Kidney glomerular epithelial cell (primary cell): ENCODE measurements around the gene SMC4.
A peak's percentile ranks its signal among the peaks of the same experiment; 100 is the strongest.
"Not testable (repeated sequence)": the region's sequence is repeated elsewhere in the genome, so short reads cannot be mapped to it uniquely, and the experiment has no call there.

ENCODE experiments used
- DNase-seq: peaks from one replicate; lab custom pipeline; 2025; lab: John Stamatoyannopoulos, UW

The SMC4 gene

DNA sequence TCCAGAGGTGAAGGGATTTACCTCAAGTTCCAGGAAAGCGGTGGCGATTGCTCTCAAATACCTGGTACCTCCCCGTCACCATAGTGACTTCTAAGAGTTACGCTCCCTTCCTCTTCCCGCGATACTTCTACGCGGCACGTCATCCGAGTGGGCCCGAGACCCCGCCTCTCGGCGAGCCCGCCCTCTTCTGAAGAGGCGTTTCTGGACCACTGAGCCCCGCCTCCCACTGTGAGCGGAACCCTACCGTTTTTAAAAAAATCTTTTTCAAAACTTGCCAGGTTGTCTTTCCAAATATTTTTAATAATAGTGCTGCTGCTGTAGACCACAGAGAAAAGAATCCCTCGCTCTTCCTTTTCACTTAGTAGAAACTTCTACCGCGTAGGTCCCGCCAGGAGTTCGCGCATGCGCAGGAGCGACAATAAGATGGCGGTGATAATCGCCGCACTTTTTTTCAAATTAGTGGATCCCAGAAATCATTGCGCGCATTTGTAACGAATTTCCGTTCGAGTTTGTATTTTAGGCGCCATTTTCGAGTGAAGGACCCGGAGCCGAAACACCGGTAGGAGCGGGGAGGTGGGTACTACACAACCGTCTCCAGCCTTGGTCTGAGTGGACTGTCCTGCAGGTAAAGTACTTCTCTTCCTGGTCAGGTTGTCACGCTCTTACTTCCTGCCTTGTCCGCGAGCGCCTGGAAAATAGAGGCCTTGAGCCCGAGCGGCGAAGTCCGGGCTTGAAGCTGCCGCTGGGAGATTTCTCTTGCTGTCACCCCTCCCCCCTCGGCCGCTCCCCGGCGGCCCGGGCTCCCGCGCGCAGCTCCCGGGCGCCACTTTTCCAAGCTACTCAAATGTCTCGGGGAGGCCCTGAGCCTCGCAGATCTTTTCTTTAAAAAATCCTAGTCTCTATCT, at the start of gene SMC4, which contains the start of gene IFT80:
SMC4 (plus strand) TSS at position 526 of the 905 bp plus-strand sequence. CDS start 1,177 bp downstream, outside the sequence.
IFT80 (minus strand) TSS at position 101 of the 905 bp plus-strand sequence. CDS start 14,625 bp downstream, outside the sequence.
- DNase-seq, result peak; percentile 97

DNA sequence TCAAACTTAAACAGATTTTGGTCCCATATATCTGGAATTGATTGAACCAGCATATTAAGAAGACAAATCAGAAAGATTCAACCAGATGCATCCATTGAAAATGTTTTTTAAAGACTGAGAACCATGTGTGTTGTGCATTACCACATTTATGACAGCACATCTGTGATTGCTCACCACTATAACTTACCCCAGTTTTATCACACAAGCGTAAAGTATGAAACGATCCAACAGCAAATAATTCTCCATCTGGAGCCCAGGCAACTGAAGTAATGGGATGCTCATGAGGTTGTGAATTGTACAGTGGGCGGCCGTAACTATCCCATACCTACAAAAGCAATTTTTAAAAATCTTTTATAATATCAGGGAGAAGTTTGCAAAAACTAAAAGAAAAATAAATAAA, 43.6 kb upstream of the SMC4 start:
- no peak for DNase-seq

DNA sequence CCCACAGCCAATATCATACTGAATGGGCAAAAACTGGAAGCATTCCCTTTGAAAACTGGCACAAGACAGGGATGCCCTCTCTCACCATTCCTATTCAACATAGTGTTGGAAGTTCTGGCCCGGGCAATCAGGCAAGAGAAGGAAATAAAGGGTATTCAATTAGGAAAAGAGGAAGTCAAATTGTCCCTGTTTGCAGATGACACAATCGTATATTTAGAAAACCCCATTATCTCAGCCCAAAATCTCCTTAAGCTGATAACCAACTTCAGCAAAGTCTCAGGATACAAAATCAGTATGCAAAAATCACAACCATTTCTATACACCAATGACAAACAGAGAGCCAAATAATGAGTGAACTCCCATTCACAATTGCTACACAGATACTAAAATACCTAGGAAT, 36.6 kb upstream of the SMC4 start:
- not testable (repeated sequence) for DNase-seq

DNA sequence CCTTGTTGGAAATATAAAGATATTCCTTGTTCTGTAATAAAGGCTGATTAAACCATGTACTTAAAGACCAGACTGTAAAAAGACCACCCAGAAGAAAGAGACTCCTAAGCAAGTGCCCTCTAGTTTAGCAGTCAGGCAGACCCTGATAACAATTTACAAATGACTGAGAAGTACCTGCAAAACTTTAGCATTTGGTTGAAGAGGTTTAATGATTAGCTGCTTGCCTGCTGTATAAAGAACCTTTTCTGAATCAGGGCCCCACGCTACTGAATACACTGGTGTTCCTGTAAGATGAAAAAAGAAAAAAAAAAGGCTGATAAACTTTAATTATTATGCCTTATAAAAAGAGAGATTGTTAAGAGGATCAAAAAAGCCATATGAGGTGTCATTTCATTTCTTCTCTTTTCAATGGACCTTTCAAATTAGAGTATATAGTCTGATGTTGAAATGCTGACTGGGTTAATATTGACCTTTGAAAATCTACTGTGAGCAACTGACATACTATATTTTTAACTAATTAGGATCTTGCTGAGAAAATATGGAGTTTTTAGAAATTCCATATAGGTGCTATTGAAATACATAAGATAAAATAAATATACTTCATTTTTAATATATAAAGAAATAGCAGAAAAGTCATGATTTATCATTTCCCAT, 33.5 kb upstream of the SMC4 start:
- no peak for DNase-seq

DNA sequence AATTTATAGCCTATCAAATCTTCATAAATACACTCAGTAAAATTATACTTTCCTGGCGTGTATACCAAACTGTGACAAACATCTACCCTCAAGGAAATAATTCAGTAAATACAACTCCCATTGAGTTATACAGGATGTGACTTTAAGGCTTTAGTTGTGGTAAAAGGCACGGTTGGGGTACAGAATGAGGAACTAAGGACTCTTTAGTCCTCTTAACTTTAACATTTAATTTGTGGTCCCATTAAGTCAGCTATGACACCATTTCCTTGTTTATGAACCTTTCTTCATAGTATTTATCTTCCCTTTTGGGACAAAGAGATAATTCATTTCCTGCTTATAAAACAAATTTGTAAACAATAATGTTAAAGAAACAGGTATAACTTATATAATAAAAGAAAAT, 30.6 kb upstream of the SMC4 start:
- DNase-seq, result no peak

DNA sequence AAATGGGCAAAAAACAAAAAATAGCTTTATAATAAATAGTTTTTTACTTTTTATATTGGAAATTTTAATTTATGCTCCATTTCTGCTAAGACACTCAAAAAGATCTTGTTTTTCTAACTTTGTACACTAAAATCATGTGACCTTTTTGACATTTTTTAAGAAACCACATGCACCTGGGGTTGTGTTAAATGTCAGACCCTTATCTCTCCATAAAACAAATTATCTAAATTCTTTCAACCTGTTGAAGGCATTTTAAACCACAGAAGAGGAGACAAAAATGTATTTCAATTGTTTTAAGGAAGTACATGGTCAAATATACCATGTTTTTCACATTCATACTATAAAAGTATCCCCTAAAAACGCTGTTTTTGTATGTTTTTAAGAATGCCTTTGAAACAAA, 29.7 kb upstream of the SMC4 start:
- DNase-seq, result no peak

DNA sequence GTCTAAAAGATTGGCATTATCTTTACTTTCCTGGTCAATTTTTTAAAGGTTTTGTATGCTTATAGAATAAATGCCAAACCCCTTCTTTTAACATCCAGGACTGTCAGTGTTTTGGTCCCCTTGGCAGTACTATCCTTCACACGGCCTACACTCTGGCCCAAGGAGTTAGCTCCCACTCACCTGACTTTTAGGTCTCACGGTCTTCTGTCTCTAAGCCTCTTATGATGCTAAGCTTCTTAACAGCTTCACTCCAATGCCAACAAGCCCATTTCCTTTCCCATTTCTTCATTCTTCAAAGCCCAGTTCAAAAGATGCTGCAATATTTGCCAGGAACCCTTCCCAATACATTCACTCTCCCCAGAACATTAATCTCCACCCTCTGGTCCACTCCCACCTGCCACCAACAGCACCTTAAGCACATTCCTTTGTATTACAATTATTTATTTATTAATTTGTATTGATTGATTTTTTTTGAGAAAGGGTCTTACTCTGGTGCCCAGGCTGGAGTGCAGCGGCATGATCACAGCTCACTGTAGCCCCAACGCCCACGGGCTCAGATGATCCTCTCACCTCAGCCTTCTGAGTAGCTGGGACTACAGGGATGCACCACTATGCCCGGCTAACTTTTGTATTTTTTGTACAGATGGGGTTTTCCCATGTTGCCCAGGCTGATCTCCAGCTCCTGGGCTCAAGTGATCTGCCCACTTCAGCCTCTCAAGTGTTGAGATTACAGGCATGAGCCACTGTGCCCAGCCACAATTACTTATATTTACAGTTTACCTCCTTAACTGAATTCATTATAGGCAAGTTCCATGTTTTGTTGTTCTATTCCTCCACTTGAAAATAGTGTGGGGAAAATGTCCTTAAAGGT, 28.2 kb upstream of the SMC4 start:
- no peak for DNase-seq

DNA sequence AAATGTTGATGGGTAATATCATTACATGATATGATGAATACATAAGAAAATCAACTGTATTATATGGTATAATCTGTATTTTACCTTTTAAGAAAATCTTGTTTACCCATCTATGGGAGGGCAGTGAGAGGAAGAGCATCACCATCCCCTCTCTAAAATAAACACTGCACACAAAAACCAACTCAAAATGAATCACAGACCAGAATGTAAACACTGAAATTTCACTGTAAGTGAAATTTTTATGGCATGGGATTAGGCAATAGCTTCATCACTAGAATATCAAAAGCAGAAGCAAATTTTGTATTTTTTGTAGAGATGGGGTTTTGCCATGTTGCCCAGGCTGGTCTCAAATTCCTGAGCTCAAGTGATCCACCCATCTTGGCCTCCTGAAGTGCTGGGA, 26.7 kb upstream of the SMC4 start:
- DNase-seq, result no peak

DNA sequence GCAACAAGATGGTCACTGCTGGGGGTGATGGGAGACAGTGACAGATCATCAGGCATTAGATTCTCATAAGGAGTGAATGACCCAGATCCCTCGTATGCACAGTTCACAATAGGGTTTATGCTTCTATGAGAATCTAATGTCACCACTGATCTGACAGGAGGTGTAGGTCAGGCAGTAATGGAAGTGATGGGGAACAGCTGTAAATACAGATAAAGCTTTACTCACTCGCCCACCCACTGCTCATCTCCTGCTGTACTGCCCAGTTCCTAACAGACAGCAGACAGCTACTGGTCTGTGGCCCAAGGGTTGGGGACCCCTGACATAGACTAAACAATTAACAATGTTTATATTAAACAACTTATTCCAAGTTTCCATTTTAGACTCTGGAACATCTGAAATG, 25.8 kb upstream of the SMC4 start:
- DNase-seq, result no peak

DNA sequence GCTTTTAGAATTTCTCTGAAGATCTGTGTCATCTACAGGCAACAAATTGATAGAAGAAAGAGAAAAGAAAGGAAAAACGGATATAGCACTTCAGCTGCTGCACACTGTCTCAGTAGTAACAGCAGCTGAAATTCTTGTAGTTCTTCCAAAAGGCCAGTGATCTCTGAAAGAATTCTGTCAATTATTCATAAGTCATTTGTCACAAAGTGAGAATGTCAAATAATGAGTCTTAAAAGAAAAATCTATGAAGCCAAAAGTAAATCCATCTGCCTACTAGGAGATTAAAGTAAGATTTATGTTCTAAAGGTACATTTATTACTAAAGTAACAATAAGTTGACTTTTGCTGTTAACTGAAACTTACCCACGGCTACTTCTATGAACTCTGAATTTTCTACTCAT, 25.0 kb upstream of the SMC4 start:
- peak; percentile 38 for DNase-seq

DNA sequence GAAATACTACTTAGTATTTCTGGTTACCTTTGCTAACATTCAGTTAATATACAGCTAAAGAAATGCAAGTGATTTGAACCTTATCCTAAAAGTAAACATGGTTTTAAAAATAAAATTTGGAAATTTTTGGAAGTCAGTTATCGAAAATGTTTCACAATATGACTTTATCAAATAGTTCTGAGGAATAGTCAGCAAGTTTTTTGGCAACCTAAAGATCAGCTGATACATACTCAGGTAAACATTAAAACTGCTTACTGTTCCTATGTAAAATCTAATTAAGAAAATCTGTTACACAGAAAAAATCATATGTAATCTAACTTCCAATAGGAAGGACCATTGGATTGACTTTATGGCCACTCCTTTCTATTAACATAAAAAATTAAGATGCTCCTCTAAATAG, 24.5 kb upstream of the SMC4 start:
- DNase-seq, result no peak

DNA sequence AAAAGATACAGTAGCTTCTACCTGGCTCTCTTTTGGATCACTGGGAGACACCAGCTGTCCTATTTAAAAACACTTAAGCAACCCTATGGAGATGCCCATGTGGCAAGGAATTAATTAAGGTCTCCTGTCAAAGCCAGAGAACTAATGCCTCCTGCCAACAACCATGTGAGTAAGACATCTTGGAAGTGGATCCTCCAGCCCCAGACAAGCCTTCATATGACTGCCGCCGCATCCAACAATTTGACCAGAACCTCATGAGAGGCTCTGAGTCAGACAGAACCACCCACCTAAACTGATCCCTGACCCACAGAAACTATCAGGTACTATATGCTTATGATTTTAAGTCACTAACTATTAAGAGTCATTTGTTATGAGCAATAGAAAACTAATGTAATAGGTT, 22.8 kb upstream of the SMC4 start:
- no peak for DNase-seq

DNA sequence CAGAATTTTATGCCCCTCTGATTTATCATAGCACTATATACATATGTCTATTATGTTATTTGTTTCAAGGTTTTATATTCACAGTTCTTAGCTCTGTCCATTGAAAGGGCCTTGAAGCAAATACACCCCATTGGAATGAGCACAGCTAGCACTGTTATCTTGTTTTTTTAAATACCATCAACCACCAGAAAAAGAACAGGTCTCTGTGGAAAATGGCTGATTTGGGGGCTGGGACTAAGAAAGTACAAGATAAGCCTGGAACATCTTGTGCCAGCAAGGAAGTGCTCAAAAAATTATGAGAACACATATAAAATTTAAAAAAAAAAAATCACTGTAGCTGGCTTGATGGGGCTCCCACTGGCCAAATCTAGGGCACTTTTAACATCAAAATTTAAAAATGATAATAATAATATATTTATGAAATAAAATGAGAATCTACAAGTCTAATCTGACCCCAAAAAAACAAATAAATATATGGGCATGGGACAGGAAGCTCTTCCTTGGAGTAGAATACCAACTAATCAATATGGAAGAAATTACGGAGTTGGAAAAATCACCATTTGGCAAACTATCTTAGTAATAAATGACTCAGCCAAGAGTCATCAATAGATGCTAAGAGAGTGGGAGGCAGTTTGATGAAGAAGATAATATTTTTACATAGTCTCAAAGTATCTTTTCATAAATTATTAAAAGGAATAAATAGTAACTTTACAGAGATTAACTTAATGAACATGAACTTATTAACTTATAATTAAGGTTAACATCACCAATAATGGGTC, 20.9 kb upstream of the SMC4 start:
- DNase-seq, result no peak

DNA sequence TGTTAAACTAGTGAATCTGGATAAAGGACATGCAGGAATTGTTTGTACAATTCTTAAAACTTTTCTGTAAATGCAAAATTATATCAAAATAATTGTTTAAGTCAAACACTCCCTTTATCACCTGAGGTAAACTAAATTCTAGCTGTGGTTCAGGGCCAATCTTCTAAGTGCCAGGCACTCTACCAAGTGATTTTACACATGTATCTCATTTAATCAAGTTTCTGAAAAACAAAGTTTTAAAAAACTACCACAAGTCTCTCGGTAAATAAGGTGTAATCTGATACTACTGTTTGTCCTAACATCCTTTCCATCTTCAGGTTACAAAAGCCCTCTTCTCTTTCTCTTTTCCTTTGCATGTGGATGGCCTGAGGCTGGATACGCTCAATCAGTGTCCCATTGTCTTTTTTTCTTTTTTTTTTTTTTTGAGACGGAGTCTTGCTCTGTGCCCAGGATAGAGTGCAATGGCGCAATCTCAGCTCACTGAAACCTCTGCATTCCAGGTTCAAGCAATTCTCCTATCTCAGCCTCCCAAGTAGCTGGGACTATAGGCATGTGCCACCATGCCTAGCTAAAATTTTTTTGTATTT, 19.7 kb upstream of the SMC4 start:
- DNase-seq, result no peak

DNA sequence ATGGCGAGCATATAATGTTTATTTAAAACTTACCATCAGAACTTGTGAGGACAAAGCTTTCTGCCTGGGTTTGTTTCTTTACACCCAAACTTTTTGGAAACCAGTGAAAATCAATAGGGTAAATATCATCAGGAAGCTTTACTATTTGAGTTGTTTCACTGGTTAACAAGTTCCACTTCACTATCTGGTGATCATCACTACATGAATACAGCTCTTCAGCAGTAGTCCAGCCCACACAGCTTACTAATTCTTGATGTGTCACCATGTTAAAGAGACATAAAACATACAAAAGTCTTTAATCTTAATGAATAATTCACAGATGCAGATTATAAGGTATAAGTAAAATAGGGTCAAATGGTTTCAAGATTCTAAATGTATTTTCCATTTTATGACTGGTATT, 18.0 kb upstream of the SMC4 start:
- DNase-seq, result no peak

DNA sequence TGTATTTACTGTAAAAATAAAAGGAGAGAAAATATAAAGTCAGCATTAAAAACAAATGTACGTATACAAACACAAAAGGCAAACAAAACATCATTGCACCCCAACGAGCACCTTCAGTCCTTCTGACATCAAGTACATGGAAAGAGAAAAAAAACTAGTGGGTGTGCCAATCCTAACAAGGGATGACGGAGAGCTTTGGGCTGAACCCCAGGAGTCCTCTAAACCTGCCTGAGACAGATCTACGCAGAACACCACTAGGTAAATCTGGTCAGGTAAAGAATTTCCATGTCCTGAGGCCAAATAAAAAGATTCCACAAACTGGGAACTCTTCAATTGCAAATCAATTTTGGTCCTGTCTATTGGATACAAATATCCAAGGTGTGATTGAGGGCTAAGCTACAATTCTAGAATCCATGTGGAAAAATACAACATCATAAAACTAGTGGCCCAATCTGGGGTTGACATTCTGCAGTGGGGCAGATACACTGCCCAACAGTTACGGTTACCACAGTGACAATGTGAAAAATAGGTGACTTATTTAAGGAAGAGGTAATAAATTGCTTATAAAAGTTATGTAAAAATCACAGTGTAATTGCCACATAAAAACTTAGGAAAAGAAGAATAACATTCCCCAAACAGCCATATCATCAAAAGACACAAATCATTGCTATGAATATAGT, 14.7 kb upstream of the SMC4 start:
- no peak for DNase-seq

DNA sequence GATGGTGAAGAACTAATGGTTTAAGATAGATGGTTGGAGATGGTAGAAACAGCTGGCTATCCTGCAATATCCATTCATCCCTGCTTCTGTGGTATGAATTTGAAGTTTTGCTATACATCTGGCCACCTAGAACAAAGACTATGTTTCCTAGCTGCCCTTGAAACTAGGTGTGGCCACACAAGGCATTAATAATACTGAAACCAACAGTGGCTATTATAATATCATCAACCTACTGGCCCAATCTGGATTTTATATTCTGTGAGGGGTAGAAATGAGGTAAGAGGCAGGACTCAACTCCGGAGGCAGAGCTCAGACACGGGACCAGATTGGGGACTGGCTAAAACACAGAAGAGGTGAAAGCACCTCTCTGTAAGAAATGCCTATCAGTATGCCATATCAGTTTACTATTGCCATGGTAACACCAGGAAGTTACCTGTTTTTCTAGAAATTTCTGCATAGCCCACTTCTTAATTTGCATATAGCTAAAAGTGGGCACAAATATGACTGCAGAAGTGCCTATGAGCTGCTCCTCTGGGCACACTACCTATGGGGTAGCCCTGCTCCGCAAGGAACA, 8.8 kb upstream of the SMC4 start:
- no peak for DNase-seq

DNA sequence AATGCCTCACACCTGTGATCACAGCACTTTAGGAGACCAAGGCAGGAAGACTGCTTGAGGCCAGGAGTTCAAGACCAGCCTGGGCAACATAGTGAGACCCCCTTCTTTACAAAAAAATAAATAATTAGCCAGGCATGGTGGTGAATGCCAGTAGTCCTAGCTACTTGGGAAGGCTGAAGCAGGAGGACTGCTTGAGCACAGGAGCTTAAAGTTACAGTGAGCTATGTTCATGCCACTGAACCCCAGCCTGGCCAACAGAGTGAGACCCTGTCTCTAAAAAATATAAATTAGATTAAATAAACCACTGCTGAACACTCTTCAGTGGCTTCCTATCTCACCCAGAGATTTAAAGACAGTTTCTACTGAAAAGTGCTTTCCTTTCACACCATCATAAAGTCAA, 6.7 kb upstream of the SMC4 start:
- DNase-seq, result no peak

DNA sequence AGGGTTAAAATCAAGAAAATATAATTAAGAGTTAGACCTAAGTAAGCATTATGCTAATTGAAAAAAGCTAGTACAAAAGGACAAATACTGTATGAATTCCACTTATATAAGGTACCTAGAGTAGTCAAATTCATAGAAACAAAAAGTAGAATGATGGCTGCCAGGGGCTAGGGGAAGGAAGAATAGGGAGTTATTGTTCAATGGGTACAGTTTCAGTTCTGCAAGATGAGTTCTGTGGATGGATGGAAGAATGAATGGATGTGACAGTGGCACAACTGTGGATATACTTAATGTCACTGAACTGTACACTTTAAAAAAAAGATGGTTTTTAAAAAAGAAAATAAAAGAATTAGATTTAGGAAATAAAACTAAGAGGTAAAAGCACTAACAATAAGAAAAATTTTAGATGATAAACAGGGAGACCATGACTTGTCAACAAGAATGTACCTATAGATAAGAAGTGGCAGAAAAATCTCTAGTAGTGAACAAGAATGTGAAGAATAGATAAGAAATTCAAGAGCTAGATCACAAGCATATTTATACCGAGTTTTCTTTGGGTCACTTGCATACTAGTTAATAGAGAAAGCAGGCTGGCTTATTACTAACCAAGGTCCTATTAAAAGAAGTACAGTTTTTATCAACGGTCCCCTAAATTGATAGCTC, 6.0 kb upstream of the SMC4 start:
- DNase-seq, result no peak

DNA sequence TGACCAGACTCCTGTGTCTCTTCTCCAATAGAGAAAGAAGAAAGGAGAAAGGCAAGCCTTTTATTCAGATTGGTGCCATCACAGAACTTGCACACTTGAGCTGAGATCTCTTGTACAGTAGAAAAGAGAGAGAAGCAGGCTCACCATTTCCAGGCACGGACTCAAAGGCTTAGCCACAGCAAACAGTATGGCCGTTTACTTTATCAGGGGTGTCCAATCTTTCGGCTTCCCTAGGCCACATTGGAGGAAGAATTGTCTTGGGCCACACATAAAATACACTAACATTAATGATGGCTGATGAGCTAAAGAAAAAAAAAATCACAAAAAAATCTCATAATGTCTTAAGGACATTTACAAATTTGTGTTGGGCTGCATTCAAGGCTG, 5.4 kb upstream of the SMC4 start:
- no peak for DNase-seq
